NCI-H2081 (cell line): ENCODE measurements around the gene PPP1R12A.
"Not testable (repeated sequence)": the region's sequence is repeated elsewhere in the genome, so short reads cannot be mapped to it uniquely, and the experiment has no call there.

Source experiments
- DNase-seq, 2 experiments: peaks; one replicate each; lab custom pipeline; 2025; lab: John Stamatoyannopoulos, UW

Gene PPP1R12A

DNA sequence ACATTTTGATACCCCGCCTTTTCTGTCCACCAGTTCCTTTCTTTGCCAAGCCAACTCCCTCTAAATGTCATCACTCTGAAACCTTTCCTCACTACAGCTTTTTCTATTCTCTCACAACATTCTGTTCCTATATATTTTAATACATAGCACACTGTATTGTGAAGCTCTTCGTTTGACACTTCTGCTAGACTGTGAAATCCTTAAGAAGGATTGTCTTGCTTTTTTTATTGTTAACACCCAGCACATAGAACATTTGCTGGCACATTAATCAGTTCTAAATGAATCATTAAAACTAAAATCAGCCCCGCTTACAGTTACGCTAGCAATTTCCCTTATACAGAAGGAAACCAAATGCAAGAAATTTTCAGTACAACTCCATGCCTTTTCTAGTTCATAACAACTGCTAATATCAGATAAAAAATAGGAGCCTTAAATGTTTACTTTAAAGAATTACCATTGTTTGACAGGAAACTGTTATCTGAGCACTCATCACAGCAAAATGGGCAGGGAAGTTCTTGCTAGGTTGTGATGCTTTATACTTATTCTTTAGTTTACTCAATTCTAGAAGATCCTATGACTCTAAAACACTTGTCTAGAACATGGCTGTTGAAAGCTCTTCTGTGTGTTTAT, 93.5 kb downstream of the PPP1R12A start:
- no peak for DNase-seq

DNA sequence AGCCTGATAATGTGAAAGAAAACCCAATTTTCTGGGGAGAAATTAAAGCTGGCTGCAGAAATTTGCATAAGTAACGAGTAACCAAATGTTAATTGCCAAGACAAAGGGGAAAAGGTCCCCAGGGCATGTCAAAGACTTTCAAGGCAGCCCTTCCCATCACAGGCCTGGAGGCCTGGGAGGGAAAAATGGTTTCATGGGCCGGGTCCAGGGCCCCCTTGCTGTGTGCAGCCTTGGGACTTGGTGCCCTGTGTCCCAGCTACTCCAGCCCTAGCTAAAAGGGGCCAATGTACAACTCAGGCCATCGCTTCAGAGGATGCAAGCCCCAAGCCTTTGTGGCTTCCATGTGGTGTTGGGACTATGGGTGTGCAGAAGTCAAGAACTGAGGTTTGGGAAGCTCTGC, 96.5 kb downstream of the PPP1R12A start:
- no peak for DNase-seq

- no peak for DNase-seq
These were observed 97.3 kb downstream of the PPP1R12A start for GRCh38 chr12:79837575-79837974.

GRCh38 chr12:79835377-79835843, 99.5 kb downstream of the PPP1R12A start:
- no peak for DNase-seq

GRCh38 chr12:79834712-79835376, 100.1 kb downstream of the PPP1R12A start:
- DNase-seq, result no peak

DNA sequence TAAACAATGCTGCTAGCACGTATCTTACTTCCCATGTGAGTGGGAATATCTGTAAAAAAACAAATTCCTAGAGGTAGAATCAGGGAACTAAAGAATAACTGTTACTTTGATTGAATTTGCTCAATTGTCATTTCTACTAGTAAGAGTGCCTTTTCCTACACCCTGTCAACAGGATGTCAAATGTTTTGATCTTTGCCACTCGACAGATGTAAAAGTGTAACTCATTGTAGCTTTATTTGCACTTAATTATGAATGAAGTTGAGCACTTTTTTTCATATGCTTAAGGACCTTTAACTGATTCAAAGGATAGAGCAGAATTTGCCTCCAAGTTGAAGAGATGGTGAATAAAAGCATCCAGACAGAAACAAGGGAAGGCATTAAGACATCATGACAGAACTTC, 104.5 kb downstream of the PPP1R12A start:
- no peak for DNase-seq

- no peak for DNase-seq
These were observed 106.0 kb downstream of the PPP1R12A start for GRCh38 chr12:79828924-79829323.

DNA sequence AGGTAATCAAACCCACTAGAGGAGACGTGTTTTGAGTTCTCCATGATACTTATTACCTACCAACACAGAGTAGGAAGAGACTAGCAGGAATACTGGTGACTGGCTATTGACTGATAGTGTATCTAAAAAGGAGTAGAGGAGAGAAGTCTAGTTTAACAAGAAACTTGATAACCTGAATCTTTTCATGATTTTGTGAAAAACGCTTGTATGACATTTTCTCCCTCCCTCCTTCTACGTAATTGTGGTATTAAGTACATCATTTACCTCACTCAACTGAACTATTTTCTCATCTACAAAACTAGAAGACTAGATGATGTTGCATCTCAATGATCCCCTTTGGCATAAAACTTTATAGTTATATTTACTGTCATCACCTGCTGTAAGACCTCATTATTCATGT, 107.4 kb downstream of the PPP1R12A start:
- no peak for DNase-seq

GRCh38 chr12:79826267-79827128, 108.4 kb downstream of the PPP1R12A start:
- no peak for DNase-seq

- DNase-seq, result no peak
These were observed 112.4 kb downstream of the PPP1R12A start for GRCh38 chr12:79822475-79822874.

- no peak for DNase-seq
These were observed 116.0 kb downstream of the PPP1R12A start for GRCh38 chr12:79818856-79819255.

DNA sequence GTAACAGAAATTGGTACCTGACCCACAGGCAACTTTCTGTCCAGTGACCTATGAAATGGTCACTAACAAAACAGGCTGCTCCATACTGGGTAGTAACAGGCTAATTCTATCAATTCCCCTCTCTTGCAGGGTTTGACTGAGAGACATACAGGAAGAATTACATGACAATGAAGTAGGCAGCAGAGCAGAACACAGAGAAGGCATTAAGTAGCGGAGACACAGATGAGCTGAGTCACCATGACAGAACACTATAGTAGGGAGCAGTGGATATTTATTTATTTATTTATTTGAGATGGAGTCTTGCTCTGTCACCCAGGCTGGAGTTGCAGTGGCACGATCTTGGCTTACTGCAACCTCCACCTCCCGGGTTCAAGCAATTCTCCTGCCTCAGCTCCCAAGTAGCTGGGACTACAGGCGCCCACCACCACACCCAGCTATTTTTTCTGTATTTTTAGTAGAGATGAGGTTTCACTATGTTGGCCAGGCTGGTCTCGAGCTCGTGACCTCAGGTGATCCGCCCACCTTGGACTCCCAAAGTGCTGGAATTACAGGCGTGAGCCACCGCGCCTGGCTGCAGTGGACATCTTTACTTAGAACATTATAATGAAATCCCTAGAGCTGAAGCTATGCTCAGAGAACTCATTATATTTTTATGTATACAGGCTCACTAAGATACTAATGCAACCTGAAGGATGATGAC, 150.4 kb downstream of the PPP1R12A start:
- DNase-seq, result not testable (repeated sequence)

- DNase-seq, result no peak
These were observed 152.6 kb downstream of the PPP1R12A start for GRCh38 chr12:79782172-79782900.

DNA sequence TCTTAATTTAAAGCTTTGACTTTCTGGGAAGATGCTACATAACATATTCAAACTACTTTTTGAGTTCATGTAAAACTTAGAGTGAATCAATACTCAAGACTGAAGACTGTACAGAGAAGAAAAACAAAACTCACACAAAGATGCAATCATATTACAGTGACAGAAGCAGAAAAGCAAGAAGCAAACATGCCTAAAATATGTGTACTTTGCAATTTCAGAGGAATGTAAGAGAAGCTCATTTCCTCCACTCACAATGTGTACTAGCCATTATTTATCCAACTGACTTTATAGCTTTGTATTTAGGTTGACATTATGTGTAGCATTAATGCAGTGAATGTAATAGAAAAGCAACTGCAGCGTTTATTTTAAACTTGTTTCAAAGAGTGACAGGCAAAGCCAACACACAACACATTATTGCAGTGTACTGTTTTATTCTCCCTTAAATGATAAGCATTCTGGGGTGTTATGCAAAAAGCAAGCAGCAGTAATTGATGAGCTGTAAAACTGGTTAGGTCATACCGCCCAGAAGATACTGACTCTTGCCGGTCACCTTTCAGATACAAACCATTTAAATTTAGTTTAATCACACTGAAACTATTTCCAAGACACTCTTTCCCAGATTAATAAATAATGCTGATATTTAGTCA, 156.0 kb downstream of the PPP1R12A start:
- peak in 1 of 2 experiments; percentile 77 for DNase-seq

GRCh38 chr12:79776111-79776510, 158.8 kb downstream of the PPP1R12A start:
- DNase-seq, result no peak

DNA sequence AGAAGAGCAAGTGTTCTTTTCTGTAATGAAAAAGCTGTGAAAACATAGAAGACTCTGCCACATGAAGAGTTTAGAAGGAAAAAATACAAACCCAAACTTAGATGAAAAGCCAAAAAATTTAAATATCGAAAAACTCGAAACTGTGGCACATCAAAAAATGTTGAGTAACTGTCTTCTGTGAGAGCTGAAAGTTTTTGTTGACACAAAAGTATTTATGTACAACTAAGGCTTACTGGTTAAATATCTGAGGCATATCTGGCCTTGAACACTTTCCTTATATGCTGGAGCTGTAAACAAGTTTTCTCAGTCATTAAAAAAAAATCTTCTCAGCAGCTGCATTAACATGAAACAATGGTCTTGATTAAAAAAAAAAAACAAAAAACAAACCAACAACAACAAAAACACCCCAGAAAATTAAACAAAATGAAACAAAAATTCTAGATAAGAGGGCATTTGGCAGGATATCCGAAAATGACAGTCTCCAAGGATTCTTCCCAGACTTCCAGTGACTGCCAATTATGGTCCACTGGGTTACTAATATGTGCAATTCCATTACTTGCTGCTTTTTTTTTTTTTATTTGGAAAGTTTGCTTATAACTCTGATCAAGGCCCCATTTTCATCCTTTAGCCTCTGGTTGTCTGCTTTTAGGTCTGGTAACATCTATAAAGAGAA, 159.4 kb downstream of the PPP1R12A start:
- DNase-seq, result no peak

DNA sequence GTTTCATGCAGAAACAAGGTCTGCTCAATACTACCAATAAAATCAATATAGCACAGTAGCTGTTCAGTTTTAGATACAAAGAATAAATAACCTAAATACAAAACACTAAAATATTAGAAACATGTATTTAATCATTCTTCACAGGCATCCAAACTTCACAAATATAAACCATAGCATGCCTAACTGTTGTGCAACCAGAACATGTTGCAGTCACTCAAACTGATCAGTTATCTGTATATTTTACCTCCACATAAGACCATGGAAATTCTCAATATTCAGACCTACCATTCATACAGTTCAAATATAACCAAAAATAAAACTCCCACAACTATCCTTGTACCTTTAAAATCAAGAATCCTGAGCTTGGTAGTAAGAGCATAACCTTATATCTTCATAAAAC, 161.0 kb downstream of the PPP1R12A start:
- DNase-seq, result no peak

DNA sequence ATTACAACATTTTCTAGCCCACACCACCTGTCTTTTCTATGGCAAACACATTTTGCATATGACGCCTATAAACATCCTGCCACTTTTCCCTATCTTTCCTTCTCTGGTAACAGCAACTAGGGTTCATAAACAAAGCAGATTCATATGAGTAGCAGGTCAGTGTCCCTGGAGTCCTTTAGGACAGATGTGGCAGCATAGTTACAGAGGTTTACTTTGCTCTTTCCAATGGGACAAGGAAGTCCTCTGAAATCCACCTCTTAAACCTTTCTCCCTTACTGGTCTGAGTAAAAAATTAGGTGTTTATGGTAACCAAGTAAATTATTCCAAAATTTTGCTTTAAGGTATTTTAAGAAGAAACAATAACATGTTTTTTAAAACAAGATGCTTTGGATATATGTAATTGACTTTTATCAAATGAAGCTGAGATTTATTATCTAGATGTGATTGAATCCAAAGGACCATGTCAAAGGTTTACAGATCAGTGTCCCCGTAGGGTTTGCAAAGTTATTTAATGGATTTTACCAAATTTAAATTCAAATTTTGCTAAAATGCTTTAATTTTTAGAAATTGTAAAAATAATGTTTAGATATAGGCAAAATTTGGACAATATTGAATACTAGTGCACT, 164.9 kb downstream of the PPP1R12A start:
- no peak for DNase-seq

GRCh38 chr12:79769189-79769859, 165.6 kb downstream of the PPP1R12A start:
- no peak for DNase-seq
